Stimulated activated memory B cell treated with anti-CD40 and anti-IgM and Interleukin-4, amounts not matched to agents 10 μg/mL and 1 μg/mL and 100 μg/mL, for 72 hours (primary cell): ENCODE measurements around the gene FAM20A.

ENCODE experiments used
- ATAC-seq: fragments of 150-1000 bp; cut with Tn5 transposase; 2 replicates; pipeline ENCODE4 v1.10.0; 2021
- H3K27ac Mint-ChIP-seq: one replicate; pipeline ENCODE4 v1.8.0; 2022; ENCODE audit warnings: mild to moderate bottlenecking, mixed read lengths
- H3K27me3 Mint-ChIP-seq: one replicate; pipeline ENCODE4 v1.8.0; 2022; ENCODE audit warnings: mixed read lengths
- H3K36me3 Mint-ChIP-seq: one replicate; pipeline ENCODE4 v1.8.0; 2022; ENCODE audit warnings: mixed read lengths
- H3K4me1 Mint-ChIP-seq: one replicate; pipeline ENCODE4 v1.8.0; 2022; ENCODE audit warnings: mixed read lengths
- H3K4me3 Mint-ChIP-seq: one replicate; pipeline ENCODE4 v1.8.0; 2022; ENCODE audit warnings: mild to moderate bottlenecking, moderate library complexity, mixed read lengths
- H3K9me3 Mint-ChIP-seq: one replicate; pipeline ENCODE4 v1.8.0; 2022; ENCODE audit warnings: mixed read lengths

The FAM20A gene

DNA sequence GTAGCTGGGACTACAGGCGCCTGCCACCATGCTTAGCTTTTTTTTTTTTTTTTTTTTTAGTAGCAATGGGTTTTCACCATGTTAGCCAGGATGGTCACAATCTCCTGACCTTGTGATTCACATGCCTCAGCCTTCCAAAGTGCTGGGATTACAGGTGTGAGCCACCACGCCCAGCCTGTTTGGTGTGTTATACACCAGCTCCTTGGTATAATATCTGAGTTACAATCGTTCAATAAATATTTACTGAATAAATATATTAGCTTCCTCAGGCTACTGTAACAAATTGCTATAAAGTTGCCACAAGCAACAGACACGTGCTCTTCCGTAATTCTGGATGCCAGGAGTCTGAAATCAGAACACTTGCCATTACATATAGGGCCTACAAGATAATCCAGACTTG lies 13.6 kb upstream of the FAM20A start:
- ATAC-seq: no peak
- Mint-ChIP-seq H3K27me3 (peaks cover 27% of the 10 kb centered on the region), H3K36me3 (no peaks in the 10 kb centered on the region), H3K4me3 (no peak overlapping the region), H3K4me1 (no peaks in the 10 kb centered on the region), H3K27ac (no peak overlapping the region), H3K9me3 (peaks cover 13% of the 10 kb centered on the region)

- no peak overlapping the region for H3K27ac Mint-ChIP-seq
These were observed 12.7 kb upstream of the FAM20A start for GRCh38 chr17:68613739-68614298.

GRCh38 chr17:68612923-68613292 lies 11.7 kb upstream of the FAM20A start:
- Mint-ChIP-seq H3K9me3 (peaks cover 17% of the 10 kb centered on the region), H3K27ac (no peak overlapping the region), H3K4me3 (no peak overlapping the region), H3K36me3 (no peaks in the 10 kb centered on the region), H3K4me1 (no peaks in the 10 kb centered on the region), H3K27me3 (peaks cover 12% of the 10 kb centered on the region)
- no peak for ATAC-seq

More at GRCh38 chr17:68613739-68614298, 12.7 kb upstream of the FAM20A start:
- peaks cover 15% of the 10 kb centered on the region for H3K9me3 Mint-ChIP-seq
- no peak overlapping the region for H3K4me3 Mint-ChIP-seq
- peaks cover 20% of the 10 kb centered on the region for H3K27me3 Mint-ChIP-seq
- no peaks in the 10 kb centered on the region for H3K4me1 Mint-ChIP-seq
- no peaks in the 10 kb centered on the region for H3K36me3 Mint-ChIP-seq
- no peak for ATAC-seq

- ATAC-seq: no peak
- Mint-ChIP-seq H3K36me3 (no peaks in the 10 kb centered on the region), H3K4me1 (no peaks in the 10 kb centered on the region), H3K4me3 (no peak overlapping the region), H3K9me3 (peaks cover 21% of the 10 kb centered on the region), H3K27me3 (peaks cover 12% of the 10 kb centered on the region), H3K27ac (no peak overlapping the region)
These were observed 11.2 kb upstream of the FAM20A start for GRCh38 chr17:68612209-68612922.

GRCh38 chr17:68611353-68612208 lies 10.4 kb upstream of the FAM20A start:
- H3K9me3 Mint-ChIP-seq: peaks cover 24% of the 10 kb centered on the region
- H3K4me3 Mint-ChIP-seq: no peak overlapping the region
- ATAC-seq: no peak
- H3K27me3 Mint-ChIP-seq: peaks cover 12% of the 10 kb centered on the region
- no peaks in the 10 kb centered on the region for H3K36me3 Mint-ChIP-seq
- H3K27ac Mint-ChIP-seq: no peak overlapping the region
- no peaks in the 10 kb centered on the region for H3K4me1 Mint-ChIP-seq

GRCh38 chr17:68610554-68610953 lies 9.4 kb upstream of the FAM20A start:
- Mint-ChIP-seq H3K4me1 (no peaks in the 10 kb centered on the region), H3K27me3 (peaks cover 12% of the 10 kb centered on the region), H3K4me3 (no peak overlapping the region), H3K27ac (no peak overlapping the region), H3K9me3 (peaks cover 24% of the 10 kb centered on the region), H3K36me3 (no peaks in the 10 kb centered on the region)
- no peak for ATAC-seq

- peaks cover 24% of the 10 kb centered on the region for H3K9me3 Mint-ChIP-seq
- H3K27ac Mint-ChIP-seq: no peak overlapping the region
- H3K27me3 Mint-ChIP-seq: peaks cover 24% of the 10 kb centered on the region
- H3K4me1 Mint-ChIP-seq: no peaks in the 10 kb centered on the region
- ATAC-seq: no peak
- H3K36me3 Mint-ChIP-seq: no peaks in the 10 kb centered on the region
- H3K4me3 Mint-ChIP-seq: no peak overlapping the region
These were observed 7.5 kb upstream of the FAM20A start for GRCh38 chr17:68608515-68609130.

DNA sequence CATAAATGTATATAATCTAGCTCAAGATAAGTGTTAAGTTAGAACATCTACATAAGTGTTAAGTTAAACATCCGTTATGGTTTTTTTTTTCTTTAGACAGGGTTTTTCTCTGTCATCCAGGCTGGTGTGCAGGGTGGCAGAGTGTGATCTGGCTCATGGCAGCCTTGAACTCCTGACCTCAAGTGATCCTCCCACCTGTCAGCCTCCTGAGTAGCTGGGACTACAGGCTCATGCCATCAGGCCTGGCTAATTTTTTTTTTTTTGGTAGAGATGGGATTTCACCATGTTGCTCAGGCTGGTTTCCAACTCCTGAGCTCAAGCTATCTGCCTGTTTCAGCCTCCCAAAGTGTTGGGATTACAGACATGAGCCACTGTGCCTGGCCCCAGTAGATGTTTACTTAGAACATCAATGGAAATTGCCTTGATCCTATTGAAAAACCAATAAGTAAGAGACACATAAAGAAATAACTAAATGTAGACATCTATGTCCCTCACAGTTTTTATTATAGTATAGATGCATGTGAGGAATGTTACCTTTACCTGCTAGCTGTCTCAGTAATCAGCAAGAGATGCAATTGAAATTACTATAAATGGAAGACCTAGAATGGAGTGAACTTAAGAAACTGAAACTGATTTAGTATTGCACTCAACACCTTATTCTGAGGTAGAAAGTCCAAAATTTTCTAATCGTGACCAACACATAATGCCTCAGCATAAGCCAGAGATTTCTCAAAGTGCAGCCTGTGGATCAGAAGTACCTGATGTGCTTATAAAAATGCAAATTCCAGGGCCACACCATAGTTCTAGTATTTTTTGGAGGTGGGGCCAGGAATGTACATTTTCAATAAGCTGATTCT lies 5.5 kb upstream of the FAM20A start:
- Mint-ChIP-seq H3K9me3 (peaks cover 21% of the 10 kb centered on the region), H3K4me1 (peaks cover 5% of the 10 kb centered on the region)

DNA sequence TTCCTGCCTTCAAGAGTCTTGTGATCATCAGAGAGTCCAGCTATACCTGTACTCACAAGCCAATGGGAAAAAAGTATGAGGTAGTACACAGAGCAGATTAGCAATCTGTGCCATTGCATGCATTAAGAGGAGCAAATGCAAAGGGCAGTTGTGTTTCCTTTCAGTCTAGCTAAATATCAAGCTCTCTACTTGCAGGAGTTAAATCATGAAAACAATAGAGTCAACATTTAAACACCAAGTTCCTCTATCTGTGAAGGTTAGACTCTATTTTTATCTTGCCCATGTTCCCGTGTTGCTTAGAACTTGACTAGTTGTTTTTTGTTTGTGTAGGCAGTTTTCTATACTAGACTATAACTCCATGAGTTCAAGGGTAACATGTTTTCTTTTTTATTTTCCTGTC lies 4.7 kb upstream of the FAM20A start:
- Mint-ChIP-seq H3K36me3 (no peaks in the 10 kb centered on the region), H3K9me3 (peaks cover 21% of the 10 kb centered on the region), H3K27me3 (peaks cover 41% of the 10 kb centered on the region), H3K27ac (no peak overlapping the region), H3K4me1 (peaks cover 7% of the 10 kb centered on the region), H3K4me3 (no peak overlapping the region)
- ATAC-seq: peak; percentile 50

More for the DNA sequence above, 5.5 kb upstream of the FAM20A start:
- ATAC-seq: no peak
- Mint-ChIP-seq H3K4me3 (no peak overlapping the region), H3K36me3 (no peaks in the 10 kb centered on the region), H3K27ac (no peak overlapping the region), H3K27me3 (peaks cover 35% of the 10 kb centered on the region)

GRCh38 chr17:68603656-68604055 lies 2.5 kb upstream of the FAM20A start:
- peaks cover 11% of the 10 kb centered on the region for H3K9me3 Mint-ChIP-seq
- no peak overlapping the region for H3K4me3 Mint-ChIP-seq
- ATAC-seq: no peak
- peaks cover 55% of the 10 kb centered on the region for H3K27me3 Mint-ChIP-seq
- H3K4me1 Mint-ChIP-seq: peaks cover 14% of the 10 kb centered on the region
- no peaks in the 10 kb centered on the region for H3K36me3 Mint-ChIP-seq
- no peak overlapping the region for H3K27ac Mint-ChIP-seq

DNA sequence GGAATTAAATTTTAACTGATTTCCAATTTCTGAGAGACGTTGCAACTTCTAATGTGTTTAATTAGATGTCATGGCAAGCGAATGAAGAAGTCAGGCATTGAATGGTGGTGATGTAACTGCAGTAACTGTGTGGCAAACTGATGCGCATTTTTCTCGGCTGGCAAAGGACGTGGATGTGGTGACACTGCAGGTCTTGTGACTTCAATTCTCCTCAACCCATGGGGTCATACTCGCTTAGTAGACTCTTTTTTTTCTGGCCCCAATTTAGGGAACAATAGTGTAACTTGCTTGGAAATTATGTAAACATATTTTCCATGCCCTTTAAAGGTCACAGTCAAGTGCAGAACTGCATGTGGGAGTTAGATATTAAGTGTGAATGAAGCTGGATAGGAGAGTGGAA lies 1.9 kb upstream of the FAM20A start:
- peaks cover 8% of the 10 kb centered on the region for H3K9me3 Mint-ChIP-seq
- peaks cover 62% of the 10 kb centered on the region for H3K27me3 Mint-ChIP-seq
- H3K4me1 Mint-ChIP-seq: peaks cover 14% of the 10 kb centered on the region
- no peak overlapping the region for H3K4me3 Mint-ChIP-seq
- no peaks in the 10 kb centered on the region for H3K36me3 Mint-ChIP-seq
- H3K27ac Mint-ChIP-seq: no peak overlapping the region
- no peak for ATAC-seq

DNA sequence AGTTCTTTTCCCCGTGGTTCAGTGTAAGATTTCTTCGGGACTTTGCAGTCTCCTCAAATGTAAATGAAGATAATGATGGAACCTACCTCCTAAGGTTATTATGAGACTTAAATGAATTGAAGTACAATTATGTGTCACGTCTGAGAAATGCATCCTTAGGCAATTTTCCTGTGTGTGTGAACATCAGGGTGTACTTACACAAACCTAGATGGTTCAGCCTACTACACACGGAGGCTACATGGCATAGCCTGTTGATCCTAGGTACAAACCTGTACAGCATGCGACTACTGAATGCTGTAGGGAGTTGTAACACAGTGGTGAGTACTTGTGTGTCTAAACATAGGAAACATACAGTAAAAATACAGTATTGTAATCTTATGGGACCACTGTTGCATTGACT lies 1.1 kb upstream of the FAM20A start:
- ATAC-seq: no peak
- Mint-ChIP-seq H3K27me3 (peaks cover 69% of the 10 kb centered on the region), H3K27ac (no peak overlapping the region), H3K4me3 (no peak overlapping the region), H3K9me3 (peaks cover 2% of the 10 kb centered on the region), H3K4me1 (peaks cover 14% of the 10 kb centered on the region), H3K36me3 (no peaks in the 10 kb centered on the region)

DNA sequence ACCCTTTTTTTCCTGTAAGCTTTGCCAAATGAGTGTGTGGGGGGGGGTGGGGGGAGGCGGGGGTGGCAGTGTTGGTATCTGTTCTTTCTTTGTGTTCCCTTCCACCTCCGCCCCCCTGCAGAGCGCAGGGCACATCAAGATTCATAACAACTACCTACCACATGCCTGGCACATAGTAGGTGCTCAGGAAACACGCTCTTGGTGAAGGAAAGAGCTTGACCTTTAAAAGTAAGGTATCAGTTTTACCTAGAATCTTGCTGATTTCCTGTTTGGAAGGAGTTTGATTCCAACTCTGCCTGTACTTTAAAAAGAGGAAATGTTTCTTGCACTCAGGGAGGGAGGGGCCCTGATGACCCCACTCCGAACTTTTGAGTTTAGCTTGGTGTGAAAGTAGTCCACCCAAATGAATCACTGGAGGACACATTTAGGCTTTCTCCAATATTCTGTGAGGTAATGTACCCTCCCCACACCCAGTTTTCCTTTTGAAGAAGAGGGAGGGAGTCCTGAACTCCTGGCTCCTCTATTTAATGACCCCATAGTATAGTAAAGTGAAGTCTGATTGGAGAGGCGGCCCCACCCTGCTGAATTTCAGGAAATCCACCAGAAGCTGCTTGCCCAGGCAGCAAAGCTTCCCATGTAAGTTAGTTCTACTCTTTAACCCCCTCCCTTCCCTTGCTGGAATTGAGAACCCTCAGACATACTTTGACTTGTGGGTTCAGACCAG lies 560 bp upstream of the FAM20A start:
- Mint-ChIP-seq H3K4me1 (peaks cover 14% of the 10 kb centered on the region), H3K36me3 (no peaks in the 10 kb centered on the region), H3K4me3 (no peak overlapping the region), H3K9me3 (no peaks in the 10 kb centered on the region), H3K27ac (no peak overlapping the region), H3K27me3 (peaks cover 75% of the 10 kb centered on the region)
- no peak for ATAC-seq
